HG03060 (cell line): ENCODE data around the gene TMEM208.

Experiments
- ATAC-seq: cut with Tn5 transposase; IDR thresholded peaks from one replicate; pipeline ENCODE4 v1.9.1; 2021; ENCODE audit warnings: low read depth, moderate number of reproducible peaks; ENCODE audit not compliant: unreplicated experiment

TMEM208 gene

DNA sequence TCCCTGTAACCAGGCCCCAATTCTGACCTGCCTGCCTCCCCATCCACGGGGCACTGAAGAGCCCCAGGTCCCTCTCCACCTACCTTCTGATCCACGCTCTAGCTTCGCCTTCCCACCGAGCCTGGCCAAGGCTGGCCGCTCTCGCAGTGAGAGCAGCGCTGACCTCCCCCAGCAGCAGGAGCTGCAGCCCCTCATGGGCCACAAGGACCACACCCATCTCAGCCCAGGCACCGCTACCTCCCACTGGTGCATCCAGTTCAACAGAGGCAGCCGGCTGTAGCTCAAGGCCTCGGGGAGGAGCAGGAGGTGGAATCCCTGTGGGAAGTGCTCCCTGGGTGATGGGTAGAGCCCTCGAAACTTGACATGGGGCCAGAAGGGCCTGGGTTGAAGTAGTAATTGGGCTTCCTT is 44.0 kb downstream of the TMEM208 start:
- no peak for ATAC-seq

DNA sequence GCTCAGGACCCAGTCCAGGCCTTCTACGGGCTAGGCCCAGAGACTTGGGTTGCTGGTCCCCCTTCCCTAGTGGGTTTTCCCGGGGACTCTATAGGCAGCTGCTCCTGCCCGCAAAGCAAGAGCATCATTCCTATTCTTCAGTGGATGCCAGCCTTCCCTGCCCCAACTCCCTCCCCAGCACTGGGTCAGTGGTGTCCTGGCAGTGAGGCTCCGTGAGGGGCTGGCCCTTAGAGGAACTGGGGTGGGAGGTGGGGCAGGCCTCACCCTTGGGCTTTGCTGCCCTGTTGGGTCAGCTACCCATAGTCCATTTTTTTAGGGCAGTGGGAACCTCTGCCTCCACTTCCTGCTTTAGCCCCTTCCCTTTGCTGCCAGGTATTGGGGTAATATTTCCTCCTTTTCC is 44.5 kb downstream of the TMEM208 start:
- ATAC-seq, result no peak

DNA sequence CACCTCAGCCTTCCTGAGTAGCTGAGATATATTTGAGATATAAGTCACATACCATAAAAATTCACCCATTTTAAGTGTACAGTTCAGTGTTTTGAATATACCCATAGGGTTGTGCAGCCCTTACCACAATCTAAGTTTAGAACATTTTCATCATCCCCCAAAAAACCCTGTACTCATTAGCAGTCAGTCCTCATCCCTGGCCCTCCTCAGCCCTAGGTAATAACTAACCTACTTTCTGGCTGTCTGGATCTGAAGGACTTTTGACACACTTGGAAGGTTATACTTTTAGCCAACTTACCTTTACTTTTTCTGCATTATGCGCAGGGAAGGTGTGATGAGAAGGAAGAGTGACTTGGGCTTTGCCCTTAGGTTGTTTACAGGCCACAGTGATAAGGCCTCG is 48.4 kb downstream of the TMEM208 start:
- no peak for ATAC-seq

DNA sequence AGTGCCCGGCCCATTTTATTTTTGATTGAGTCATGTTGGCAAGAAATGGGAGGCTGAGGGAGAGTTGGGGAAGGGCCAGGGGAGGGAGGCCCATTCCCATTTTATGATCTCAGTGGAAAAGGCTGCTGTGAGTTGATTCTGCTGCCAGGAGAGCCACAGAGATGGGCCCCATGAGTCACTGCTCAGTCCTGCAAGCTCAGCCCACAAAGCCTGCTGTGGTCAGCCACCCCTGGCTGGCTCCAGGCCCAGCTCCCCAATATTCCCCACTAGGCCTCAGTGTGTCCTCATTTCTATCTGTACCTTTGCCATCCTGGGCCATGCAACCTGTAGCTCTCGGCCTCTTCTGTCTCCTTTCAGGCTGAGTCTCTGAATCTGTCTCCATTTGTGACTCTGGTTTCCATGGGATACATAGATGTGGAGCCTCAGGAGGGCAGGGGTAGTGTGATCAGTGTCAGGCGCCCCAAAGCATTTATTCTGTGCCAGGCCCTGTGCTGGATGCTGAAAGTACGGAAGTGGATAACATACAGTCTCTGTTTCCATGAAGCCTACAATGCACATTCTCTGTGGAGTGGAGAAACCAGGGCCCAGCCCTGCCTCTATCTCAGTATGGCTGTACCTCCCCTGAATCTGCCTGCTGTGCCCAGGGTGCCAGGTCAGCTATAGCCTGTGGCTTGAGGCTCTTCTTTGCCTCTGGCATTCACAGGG is 50.5 kb downstream of the TMEM208 start:
- no peak for ATAC-seq

DNA sequence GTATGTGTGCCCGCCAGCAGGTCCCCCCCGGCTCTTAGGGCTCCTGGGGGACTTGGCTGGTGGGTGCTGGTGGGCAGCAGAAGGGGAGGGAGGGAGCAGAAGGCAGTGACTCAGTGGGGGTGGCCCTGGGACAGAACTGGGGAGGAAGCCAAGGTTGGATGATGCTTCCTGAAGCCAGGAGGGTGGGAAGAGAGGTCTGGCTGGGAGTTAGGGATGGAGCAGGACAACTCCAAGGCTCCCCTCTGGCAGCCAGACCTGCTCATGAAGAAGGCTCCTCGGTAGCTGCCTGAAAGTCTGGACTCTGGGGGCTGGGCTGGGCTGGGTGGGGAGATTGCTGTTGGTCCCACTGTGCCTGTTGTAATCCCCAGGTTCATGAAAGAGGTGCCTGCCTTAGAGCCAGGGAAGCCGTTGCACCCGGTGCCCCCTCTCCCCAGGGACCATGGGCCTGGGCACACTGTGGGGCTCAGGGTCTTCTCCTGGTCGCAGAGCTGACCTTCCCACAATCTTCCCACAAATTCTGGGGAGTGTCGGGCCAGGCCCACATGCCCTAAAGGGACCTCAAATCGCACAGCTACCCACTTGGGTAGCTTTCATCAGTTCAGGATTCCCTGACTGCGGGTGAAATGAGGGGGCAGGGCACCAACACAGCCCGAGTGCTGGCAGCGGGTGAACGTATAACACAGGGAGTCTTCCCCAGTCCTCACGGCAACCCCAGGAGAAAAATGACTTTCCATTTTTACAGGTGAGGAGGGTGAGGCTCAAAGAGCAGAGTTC is 51.3 kb downstream of the TMEM208 start:
- ATAC-seq, result no peak
